ENCODE data around the gene MARCHF6.
"Not testable (repeated sequence)": the region's sequence is repeated elsewhere in the genome, so short reads cannot be mapped to it uniquely, and the experiment has no call there.

Gene MARCHF6

GRCh38 chr5:10324518-10325370 is 28.8 kb upstream of the MARCHF6 start:
- no peak for DNase-seq (ENCODE audit: low spot score)

- no peak for DNase-seq (ENCODE audit: low spot score)
Observed at GRCh38 chr5:10328323-10328722, 25.2 kb upstream of the MARCHF6 start.

- DNase-seq (ENCODE audit: low spot score): no peak
Observed at GRCh38 chr5:10329446-10329819, 24.1 kb upstream of the MARCHF6 start.

DNA sequence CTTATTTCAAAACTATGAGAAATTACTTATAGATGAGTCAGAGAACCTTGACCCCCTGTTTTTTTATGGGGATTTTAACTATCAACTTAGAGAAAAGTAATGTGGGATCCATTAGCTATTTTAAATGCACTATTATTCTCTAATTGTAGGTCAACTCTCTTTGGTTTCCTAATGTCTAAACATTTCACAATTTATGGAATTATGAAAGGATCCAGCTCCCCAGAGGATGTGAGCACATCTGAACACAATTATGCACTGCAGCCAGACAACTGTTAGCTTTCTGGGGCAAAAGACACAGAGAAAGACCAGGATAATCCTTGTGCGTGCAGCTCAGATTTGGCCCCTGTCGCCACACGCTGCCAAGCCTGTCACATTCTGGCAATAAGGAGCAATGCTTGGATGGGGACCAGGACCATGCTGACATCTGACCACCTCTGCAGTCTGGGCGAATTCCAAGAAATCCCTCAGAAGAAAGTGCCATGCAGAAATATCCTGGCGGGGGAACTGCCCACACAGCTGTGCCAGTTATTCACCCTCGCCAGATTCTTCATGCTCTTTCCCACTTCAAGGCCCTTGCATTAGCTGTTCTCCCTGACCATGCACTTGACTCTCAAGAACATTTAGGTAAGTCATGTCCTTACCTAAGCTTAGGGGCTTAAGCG is 23.5 kb upstream of the MARCHF6 start:
- no peak for DNase-seq (ENCODE audit: low spot score)

GRCh38 chr5:10330511-10331230 is 22.8 kb upstream of the MARCHF6 start:
- no peak for DNase-seq (ENCODE audit: low spot score)

- peak; percentile 37 for DNase-seq (ENCODE audit: low spot score)
Observed at GRCh38 chr5:10331341-10331796, 22.1 kb upstream of the MARCHF6 start.

- no peak for DNase-seq (ENCODE audit: low spot score)
Observed at GRCh38 chr5:10332301-10332700, 21.2 kb upstream of the MARCHF6 start.

GRCh38 chr5:10333154-10334006 is 20.1 kb upstream of the MARCHF6 start:
- peak; percentile 26 for DNase-seq (ENCODE audit: low spot score)

DNA sequence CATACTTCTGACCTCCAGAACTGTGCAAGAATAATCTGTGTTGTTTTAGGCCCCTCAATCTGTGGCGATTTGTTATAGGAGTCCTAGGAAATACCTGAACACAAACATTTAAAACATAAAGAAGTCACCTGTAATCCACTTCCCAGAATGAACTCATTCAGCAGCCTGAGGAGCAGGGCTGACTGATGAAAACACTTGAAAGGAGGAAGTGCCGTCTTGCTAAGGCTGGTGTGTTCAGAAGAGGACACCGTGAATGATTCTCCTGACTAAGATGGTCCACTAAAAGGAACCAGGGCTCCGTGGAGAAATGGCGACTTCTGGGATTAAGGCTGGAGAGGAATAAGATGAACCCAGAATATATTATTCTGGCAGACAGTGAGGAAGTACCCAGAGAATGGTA is 18.7 kb upstream of the MARCHF6 start:
- DNase-seq (ENCODE audit: low spot score): no peak

DNA sequence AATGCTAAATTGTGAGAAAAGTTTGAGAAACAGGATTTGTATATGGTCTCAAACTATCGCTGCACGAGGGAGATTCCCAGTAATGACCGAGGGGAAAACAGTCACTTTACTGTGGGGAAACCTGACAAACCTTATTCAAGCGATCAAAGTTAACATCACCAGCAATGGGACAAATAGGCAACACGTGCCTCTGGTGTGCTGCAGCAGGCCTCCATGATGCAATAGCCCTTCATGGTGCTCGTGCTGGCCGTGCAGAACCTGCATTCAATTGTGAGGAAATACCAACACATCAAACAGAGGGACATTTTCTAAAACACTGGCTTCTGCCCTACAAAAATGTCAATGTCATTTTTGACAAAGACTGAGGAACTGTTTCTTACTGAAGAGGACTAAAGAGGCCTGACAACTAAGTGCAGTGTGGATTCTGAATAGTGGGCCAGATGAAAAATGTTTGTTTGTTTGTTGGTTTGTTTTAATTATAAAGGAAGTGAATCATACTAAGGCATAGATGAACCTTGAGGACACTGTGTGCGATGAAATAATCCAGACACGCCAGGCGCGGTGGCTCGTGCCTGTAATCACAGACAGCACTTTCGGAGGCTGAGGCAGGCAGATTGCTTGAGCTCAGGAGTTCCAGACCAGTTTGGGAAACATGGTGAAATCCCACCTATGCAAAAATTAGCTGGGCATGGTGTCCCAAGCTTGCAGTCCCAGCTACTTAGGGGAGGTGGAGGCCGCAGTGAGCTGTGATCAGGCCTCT is 17.6 kb upstream of the MARCHF6 start:
- no peak for DNase-seq (ENCODE audit: low spot score)

- no peak for DNase-seq (ENCODE audit: low spot score)
Observed at GRCh38 chr5:10337107-10337506, 16.4 kb upstream of the MARCHF6 start.

- no peak for DNase-seq (ENCODE audit: low spot score)
Observed at GRCh38 chr5:10337986-10338385, 15.5 kb upstream of the MARCHF6 start.

GRCh38 chr5:10338686-10339057 is 14.8 kb upstream of the MARCHF6 start:
- no peak for DNase-seq (ENCODE audit: low spot score)

DNA sequence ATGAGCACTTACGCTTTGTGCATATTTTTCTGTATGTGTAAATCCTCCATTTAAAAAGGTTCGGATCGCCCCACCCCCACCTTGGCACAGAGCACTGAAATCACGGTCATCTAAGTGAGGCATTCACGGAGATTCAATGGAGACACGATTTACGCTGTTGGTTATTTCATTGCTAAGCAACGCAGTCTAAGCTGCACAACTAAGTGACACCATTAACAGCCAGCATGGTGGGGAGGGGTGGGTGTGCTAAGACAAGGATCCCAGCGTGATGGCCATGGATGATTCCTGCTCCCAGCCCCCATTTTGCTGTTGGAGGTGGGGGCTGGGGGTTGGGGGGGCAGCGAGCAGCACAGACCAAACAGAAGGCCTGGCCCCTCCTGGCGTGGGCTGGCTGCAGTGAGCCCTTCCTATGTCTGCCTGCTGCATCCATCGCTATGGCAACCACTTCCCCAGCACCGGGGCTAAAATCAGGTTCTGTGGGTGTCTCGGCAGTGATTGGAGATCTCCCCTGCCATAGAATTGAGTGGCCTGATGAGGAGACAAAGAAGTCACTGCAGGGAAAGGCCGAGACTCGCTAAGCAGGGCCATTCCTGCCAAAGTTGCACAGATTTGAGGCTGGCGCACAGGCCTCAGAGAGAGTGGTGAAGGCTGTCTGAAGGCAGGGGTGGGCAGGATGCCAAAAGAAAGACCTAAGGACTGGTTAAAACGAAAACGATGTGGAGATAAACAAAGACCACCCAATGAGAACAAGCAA is 14.3 kb upstream of the MARCHF6 start:
- DNase-seq (ENCODE audit: low spot score): peak; percentile 51

GRCh38 chr5:10339958-10340357 is 13.5 kb upstream of the MARCHF6 start:
- no peak for DNase-seq (ENCODE audit: low spot score)

DNA sequence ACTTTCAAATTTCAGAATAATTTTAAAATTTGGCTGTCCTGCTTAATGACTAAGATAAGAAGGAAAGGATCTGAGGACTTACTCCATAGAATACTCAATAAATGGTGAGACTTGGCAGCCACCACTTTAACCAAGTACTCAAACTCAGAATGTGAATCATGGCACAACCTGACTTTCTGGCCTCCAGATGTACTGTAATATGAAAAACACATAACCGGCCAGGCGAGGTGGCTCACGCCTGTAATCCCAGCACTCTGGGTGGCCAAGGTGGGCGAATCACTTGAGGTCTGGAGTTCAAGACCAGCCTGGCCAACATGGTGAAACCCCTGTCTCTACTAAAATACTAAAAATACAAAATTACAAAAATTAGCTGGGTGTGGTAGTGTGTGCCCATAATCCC is 10.0 kb upstream of the MARCHF6 start:
- DNase-seq (ENCODE audit: low spot score): no peak

DNA sequence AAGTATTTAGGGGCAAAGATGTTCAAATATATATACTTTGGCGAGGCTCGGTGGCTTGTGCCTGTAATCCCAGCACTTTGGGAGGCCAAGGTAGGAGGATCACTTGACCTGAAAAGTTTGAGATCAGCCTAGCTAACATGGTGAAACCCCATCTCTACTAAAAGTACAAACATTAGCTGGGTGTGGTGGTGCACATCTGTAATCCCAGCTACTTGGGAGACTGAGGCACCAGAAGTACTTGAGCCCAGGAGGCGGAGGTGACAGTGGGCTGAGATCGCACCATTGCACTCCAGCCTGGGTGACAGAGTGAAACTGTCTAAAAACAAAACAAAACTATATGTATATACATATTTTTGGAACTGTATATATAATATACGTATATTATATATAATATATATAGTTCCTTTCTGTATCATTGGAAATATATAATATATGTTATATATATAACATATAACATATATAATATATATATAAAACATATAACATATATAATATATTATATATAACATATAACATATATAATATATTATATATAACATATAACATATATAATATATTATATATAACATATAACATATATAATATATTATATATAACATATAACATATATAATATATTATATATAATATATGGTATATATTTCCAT is 8.9 kb upstream of the MARCHF6 start:
- not testable (repeated sequence) for DNase-seq (ENCODE audit: low spot score)

DNA sequence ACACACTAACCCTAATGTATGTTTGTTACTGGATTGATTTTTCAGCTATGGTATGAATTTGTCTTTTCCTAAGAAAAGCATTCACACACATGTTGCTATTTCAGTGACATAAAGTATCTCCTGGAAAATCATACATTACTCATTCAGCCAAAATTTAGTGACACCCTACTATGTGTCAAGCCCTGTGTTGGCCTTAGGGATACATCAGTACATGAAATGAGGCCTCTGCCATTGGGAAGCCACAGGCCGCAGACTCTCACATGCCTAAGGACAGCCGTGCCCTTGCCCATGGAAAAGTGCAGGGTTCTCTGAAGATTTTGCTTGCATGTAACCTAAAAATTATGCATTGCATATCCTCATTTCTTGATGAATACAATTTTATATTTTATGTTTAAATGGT is 5.2 kb upstream of the MARCHF6 start:
- no peak for DNase-seq (ENCODE audit: low spot score)

DNA sequence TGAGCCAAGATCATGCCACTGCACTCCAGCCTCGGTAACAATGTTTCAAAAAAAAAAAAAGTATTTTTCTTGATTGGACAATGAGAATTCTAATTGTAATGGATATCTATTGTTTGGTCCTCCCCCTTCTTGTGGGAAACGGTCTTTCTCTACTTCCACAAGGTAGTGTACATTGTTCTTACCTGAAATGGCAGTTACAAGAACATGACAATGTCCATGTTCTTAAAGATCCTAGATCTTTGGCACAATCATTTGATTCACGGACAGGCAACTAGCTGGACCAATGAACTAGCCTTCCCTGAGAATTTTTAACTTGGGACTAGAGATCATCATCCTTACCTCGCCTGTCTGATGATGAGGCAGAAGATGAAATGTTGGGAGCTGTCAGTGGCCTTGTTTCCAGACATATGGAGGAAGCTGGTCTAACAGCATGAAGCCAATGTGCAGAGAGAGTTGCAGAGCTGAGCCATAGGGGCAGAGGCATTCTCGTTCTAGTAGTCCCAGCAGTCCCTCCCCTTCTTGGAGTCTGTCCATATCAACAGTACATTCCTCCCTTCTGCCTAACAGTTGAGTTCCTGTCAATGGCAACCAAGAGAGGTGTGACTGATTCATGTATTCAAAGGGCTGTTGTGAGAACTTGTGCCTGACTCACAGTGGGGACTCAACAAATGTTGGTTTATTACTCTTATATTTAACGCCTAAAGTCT is 2.1 kb upstream of the MARCHF6 start:
- peak; percentile 85 for DNase-seq (ENCODE audit: low spot score)
